Activated naive CD4-positive, alpha-beta T cell treated with Interleukin-2 at 50 U/mL for 16 hours (primary cell): Measurements from ENCODE around the gene SPAG16.
"Not testable (repeated sequence)": the region's sequence is repeated elsewhere in the genome, so short reads cannot be mapped to it uniquely, and the experiment has no call there.

Experiments
- DNase-seq: peaks from one replicate; pipeline ENCODE4 v3.0.0-alpha.2; 2020

SPAG16 gene

DNA sequence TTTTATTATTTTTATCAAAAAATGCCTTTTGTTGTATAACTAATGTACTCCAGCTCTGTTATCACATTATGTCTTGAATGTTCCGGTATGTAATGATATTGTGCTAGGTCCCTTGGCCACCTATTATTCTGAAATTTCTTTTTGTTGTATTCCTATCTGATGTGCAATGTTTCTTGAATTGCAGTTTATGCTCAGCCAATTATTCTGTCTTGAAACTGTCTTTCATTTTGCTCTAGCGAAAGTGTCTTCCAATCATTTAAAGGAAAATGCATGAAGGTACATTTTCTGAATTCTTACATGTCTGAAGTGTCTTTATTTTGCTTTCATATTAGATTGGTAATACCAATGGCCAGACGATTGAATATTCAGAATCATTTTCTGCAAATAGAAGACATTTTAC lies 277.5 kb downstream of the SPAG16 start:
- no peak for DNase-seq

DNA sequence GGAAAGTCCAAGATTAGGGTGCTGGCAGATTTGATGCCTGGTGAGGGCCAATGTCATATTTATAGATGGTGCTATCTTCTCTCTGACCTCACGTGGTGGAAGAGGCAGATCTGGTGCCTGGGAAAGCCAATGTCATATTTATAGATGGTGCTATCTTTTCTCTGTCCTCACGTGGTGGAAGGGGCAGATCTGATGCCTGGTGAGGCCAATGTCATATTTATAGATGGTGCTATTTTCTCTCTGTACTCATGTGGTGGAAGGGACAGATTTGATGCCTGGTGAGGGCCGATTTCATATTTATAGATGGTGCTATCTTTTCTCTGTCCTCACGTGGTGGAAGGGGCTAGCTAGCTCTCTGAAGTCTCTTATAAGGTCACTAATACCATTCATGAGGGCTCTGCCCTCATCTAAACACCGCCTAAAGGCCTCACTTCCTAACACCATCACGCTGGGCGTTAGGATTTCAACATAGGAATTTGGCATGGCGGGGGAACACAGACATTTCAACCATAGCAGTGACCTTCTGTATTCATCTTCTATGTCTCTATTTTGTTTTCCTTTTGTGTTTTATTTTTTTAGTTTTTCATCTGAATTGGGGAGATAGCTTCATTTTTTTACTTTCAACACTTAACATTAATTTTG lies 278.4 kb downstream of the SPAG16 start:
- no peak for DNase-seq

DNA sequence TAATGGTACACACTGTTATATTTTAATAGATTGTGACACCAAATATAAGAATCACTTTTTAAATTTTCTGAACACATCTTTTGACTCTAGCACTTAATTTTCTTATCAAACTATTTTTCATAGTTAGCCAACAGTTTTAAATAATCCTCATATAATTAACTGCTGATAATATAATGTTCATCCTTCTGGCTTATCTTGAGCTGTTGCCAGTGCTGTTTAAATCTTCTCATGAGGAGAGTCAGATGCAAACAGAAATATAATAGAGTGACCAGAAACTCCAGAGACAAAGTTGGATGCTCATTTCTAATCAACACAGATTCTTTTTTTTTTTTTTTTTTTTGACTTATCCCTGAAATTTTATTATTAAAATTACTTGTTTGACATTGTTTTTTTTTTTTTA lies 282.6 kb downstream of the SPAG16 start:
- no peak for DNase-seq

DNA sequence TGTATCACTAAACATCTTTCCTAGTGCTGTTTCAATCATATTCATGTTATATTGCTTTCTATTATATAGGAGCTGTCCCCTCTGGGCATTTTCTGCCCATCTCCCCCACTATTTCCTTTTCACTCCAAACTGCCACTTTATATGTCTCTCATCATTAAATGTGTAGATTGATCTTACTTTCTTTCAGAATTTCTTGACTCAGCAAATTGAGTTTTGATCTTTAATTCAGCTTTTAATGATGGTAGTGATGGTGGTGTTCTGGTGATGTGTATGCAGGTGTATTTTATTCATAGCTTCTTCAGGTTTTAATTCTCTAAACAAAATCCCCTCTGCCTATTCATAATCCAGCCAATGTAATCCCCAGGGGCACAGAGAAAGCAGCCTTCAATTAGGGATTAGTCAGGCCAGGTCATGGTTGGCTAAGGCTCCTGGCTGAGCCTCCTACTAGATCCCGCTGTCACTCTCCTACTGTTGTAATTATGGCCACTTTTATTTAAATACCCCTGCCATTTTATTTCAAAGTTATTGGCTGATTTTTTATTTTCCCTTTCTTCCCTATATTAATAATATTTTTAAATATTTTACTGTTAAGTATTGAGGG lies 325.4 kb downstream of the SPAG16 start:
- DNase-seq, result no peak

DNA sequence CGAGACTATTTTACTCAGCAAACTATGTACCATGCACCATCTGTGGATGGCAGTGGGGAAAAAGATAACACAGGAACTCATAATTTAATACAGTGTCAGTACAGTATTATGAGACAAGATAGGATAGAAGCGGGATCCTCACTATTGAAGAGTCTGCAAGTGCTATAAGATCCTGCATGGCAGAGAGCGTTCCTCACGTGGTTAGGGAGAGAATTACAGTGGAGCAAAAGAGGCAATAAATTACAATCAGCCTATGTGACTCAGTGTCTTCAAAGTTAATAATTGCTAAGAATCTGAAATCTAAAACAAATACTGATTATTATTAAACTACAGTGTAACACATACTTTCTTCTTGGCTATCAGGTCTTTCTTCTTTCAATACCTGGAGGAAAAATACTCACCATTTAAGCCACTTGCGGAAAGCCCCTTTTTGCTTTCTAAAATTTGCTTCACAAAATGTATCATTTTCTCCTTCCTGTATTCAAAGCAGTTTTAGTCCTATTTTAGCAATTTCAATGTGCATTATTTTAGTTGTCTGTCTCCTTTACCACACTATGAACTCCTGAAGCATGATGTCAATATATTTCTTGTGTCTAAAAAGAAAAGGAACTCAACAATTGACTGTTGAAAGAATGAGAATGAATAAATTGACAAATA lies 342.9 kb downstream of the SPAG16 start:
- no peak for DNase-seq

DNA sequence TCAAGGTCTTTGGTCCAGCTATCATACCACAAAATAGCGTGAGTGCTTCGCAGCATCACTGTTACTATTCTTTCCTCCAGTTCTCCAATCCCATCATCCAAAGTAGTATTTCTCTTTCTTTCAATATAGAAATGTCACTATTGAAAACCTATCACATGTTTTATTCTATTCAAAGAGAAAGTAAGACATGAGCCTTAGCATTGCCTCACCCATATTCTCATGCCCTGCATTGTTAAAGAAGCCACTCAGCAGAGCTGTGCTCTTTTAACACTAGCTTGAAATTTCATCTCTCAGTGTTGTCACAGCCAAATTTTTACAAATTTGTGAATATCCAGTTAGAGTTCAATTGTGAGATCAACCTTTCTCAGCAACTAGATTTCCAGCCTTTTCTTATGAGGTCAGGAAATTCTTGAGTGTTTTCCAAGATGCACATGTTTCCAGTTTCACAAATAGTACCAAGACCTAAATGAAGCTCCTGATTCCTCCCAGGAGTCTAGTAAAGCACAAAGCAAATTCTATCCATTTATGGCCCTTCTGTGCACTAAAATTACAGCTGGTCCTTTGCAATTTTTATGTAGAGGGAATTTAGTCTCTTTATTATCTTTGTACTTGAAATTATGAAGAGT lies 343.7 kb downstream of the SPAG16 start:
- DNase-seq, result no peak

DNA sequence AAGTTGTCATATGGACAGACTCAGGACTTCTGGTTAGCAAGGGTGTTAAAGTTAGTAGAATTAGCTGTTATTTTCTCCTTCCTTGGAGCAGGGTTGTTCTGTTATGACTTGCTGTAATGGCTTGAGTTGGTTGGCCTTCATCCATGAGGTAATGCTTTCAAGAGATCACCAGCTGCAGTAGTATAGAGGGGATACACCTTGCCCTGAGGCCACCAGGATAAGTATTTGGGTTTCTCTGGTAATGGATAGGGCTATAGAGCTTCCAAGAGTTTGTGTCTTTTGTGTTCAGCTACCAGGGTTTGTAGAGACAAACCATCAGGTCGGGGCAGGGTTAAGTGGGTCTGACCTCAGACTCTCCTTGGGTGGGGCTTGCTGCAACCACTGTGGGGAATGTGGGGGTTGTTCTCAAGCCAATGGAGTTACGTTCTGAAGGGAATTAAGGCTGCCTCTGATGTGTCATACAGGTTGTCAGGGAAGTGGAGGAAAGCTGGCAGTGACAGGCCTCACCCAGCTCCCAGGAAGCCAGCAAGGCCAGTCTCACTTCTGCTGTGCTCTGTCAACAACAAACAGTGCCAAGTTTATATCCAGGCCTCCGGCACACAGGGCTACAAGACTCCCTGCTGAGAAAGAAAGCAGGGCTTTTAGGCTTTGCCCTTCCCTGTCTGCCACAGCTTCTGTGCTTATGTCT lies 356.6 kb downstream of the SPAG16 start:
- no peak for DNase-seq

DNA sequence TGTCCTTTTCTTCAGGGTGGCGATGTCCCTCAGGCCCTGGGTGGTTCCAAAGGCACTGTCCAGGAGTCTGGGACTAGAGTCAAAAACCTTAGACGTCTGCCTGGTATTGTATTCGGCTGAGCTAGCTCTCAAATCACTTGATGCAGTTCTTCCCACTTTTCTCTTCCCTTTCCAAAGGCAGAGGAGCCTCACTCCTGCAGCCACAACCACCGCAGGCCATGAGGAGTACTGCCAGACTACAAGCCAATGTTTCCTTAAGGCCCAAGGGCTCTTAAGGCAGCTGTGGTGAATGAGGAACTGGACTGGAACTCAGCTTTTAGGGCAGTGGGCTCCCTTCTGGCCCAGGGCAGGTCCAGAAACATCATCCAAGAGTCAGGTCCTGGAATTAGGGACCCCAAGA lies 360.7 kb downstream of the SPAG16 start:
- DNase-seq, result no peak

DNA sequence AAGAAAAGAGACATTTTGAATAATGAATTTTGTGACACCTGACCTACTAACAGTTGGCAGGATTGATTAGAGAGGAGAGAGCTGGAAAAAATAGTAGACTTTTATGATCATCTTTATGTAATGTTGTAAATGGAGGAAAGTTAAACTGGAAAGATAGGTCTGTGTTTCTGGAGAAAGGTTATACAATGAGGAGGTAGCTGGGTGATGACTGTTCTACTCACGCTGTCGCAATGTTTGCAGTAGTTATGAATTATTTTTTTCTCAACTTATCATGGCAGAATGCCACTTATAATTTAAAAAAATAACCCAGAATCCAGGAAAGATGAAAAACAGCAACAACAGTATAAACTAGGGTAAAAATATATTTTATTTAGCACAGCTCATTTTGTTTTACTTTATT lies 364.9 kb downstream of the SPAG16 start:
- DNase-seq, result no peak

DNA sequence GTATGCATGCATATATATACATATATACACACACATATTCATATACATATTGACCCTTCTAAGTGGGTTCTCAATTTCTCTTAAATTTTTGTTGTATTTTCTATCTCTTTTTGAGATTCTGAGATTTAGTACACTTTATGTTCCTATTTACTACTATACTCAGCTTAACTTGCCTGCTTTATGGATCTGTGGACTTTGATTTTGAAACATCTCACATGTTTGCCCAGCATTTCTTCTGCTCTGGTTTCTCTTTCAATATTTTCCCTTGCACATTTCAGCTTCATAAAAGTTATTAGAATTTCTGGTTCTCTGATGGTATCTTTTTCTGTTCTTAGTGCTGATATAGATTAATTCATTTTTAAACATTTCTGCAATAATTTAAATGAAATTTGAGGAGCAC lies 380.6 kb downstream of the SPAG16 start:
- DNase-seq, result no peak

DNA sequence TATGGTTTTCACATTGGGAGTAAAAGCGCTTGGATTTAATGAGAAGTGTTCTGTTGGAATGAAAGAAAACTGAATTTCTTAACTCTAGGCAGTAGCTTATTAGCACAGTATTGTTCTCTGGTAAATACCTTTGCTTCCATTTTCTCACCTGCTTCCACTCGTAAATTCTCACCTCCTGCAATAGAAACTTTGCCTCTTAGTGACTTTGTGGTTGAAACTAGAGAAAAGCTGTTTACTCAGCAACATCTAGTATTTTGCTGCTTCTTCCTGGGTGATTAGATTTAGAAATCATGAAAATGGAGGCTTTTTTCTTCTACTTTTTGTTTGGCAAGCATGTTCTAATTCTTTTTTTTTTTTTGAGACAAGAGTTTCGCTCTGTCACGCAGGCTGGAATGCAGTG lies 385.4 kb downstream of the SPAG16 start:
- no peak for DNase-seq

DNA sequence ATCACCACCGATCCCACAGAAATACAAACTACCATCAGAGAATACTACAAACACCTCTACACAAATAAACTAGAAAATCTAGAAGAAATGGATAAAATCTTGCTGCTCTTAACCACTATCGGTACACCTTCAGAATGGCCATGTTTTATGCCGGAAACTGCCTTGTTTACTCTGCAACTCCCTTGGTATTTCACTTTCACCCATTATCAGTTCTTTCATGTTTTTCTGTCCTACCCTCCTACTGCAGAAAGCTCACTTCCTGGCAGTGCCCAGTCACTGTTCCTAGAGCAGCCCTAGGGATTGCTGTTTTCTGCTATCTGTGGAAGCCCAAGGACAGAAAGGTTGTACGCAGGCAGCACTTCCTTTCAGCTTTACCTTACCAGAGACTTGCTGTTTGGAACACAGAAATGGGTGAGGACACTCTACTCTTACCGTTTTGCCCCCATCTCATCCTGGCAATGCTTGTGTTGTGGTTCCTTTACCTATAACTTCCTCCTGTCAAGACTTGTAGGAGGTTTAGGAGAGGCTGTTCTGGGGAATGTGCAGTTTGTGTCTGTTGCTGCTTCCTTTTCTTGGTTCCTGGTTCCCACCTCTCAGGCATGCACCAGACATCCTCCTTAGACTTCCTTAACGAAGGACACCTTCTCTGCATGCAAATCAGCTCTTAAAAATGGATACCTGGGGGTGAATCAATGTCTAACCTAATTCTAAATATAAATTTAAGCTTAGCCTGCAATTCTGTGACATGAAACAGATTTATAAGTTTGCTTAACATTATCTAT lies 394.4 kb downstream of the SPAG16 start:
- DNase-seq, result no peak

DNA sequence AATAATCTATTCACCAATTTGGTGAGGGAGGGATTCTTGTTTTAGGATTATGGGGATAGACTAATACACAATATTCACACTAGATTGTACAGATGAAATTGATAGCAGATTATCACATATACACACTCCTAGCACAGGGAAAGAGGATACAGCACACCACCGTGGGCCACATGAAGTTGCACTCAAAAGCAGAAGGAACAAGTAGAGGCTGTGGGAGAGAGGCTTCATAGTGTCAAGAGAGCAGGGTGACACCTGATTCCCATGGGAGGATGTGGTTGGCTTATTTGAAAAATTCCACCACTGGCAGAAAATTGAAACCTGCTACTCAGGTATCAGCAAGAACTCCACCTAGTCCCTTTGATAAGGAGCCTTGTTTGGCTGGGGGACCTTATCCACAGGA lies 395.6 kb downstream of the SPAG16 start:
- DNase-seq, result no peak

DNA sequence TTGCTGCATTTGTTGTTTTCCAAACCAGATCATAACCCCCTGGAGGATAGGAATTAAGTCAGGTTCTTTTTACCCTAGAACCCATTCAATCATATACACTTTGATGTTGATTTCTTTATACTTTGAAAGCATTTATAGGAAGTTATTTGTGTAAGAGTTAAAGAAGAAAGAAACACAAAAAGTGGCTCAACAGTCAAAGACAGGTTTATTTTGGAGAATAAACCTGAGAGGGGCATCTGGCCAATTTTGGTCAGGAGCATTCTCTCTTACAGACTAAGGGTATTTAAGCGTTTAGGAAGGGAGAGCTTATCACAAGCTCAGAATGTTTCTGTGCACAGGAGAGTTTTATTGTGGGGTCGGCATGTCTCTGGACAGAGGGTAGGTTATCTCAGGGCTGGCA lies 398.0 kb downstream of the SPAG16 start:
- DNase-seq, result no peak

DNA sequence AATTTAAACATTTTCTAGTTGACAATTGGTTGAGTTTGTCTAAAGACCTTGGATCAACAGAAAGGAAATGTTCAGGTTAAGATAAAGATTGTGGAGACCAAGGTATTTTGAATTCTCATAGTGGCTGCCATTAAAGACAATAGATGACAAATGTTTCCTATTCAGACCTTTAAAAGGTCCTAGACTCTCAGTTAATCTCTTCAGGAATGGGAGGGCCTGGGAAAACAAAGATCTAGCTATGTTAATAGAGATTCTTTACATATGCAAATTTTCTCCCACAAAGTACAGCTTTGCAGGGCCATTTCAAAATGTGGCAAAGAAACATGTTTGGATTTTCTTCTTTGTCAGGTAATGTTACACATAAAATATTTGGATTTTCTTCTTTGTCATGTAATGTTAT lies 403.9 kb downstream of the SPAG16 start:
- DNase-seq, result no peak

DNA sequence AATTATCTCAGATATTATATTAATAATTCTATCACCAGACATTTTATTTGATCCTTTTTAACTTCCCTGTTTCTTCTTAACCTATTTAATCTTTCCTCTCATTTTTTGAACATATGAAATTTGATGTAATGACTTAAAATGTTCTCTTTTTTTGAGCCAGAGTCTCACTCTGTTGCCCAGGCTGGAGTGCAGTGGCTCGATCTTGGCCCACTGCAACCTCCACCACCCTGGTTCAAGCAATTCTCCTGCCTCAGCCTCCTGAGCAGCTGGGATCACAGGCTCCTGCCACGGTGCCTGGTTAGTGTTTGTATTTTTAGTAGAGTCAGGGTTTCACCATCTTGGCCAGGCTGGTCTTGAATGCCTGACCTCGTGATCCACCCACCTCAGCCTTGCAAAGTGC lies 404.6 kb downstream of the SPAG16 start:
- DNase-seq, result not testable (repeated sequence)

DNA sequence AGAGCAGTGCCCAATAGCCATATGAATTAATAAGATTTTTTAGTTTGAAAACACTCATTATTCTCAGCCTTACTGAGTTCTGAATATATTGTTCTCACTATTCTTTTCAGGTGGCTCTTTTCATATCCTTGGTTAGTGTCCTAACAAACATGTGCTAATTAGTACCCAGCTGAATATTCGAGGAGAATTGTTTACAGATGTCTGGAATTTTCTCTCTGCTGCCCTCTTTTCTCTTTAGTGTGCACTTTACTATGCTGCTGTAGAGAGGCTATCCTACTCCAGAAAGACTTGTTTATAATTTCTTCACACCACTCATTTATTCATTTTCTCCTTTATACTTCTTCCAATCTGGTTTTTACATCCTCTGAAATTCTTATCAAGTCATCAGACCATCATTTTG lies 405.3 kb downstream of the SPAG16 start:
- no peak for DNase-seq

DNA sequence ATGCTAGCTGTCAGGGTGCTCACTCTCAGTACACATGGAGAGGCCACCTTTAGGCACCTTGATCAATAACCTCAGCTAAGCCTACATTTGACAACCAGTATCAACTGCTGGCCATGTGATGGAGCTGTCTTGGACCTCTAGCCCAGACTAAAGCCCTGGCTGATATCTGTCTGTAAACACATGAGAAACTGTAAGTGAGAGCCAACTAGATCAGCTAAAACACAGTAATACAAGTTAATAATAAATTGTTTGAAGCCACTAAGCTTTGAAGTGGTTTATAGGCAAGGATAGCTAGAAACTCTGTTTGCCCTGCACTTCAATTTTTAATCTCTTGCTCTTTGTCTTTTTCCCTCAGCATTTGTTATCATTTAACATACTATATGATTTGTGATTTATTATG lies 407.1 kb downstream of the SPAG16 start:
- no peak for DNase-seq

DNA sequence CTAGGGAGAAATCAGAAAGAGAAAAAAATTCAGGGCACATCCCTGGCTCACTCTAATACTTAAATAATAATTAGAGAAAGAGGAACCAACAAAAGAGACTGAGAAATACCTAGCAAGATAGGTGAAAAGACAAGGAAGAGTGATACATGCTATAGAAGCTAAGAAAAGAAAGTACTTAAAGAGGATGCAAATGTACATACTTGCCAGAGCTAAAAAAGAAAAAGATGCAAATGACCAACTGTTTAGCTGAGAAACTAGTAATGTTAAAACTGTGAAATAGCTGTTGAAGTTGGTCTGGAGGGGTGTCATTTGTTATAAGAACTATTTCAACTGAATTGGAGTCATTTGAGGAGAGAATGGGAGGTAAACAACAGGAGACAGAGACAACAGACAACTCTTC lies 412.2 kb downstream of the SPAG16 start:
- no peak for DNase-seq

DNA sequence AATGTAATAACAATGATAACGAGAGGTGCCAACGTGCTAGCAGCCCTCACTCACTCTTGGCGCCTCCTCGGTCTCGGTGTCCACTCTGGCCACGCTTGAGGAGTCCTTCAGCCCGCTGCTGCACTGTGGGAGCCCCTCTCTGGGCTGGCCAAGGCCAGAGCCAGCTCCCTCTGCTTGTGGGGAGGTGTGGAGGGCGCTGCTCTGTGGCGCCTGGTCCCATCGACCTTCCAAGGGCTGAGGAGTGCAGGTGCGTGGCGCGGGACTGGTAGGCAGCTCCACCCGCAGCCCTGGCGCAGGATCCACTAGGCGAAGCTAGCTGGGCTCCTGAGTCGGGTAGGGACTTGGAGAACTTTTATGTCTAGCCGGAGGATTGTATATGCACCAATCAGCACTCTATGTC lies 417.1 kb downstream of the SPAG16 start:
- not testable (repeated sequence) for DNase-seq

DNA sequence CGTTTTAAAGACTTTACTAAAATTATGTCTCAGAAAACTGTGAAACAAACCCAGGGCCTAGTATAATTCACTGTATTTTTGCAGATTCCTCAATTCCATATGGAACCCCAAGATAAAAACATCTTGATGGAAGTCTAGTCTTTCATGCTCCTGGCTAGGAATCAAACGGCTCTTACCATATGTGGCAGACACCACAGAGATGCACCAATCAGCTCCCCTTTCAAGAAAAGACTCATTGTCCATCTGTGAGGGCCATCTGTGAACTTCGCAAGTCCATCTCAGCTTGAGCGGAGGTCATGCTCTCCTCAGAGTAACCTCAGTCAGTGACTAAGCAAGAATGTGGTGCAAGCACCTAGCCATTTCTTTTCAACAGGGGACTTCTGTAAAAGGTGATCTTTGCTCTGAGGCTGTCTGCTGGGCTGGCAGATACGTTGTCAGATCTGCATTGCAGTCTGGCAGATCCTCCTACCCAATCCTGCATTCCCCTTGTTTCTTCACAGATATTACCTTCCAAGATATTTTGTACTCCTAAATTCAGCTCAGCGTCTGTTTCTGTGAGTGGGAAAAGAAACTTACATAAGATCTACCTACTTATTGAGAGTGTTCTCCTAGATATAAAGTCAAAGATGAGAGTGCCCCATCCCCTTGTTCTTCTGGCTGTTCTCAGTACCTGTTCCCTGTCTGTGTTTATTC lies 419.3 kb downstream of the SPAG16 start:
- no peak for DNase-seq

DNA sequence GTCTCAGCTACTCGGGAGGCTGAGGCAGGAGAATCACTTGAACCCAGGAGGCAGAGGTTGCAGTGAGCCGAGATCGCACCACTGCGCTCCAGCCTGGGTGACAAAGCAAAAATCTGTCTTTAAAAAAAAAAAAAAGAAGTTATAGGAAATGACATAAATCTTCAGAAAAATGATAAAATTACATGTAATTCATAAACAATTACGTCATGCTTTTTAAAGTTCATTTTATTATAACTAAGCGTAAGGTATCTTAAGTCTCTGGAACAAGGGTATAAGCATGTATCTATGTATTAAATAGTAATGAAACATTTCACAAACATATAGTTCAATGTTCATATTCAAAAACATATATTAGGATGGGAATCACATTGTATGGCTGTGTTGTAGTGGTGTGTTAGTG lies 425.9 kb downstream of the SPAG16 start:
- DNase-seq, result no peak
